NCI-H187 treated with DMSO at 0.1 percent for 48 hours (cell line): ENCODE data around the gene GJE1.

ENCODE experiments used
- DNase-seq: peaks from one replicate; lab custom pipeline; 2025; lab: John Stamatoyannopoulos, UW

Gene GJE1

DNA sequence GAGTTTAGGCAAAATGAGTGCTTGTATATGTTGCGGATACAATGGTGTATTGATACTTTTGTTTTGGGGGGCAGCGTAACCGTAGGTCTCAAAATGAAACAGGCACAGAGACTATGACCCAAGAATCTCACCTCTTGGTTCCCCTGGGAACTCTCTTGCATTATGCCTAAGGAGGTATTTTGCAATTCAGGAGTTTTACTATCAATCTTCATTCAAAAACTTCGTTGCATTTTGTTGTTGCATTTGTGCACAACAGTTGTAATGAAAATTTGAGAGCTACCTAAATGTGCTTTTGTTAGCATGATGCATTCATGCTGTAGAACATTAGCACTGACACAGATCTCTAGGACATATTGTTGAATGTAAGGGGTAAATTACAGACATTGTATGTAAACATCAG is 32.5 kb downstream of the GJE1 start:
- DNase-seq: no peak

DNA sequence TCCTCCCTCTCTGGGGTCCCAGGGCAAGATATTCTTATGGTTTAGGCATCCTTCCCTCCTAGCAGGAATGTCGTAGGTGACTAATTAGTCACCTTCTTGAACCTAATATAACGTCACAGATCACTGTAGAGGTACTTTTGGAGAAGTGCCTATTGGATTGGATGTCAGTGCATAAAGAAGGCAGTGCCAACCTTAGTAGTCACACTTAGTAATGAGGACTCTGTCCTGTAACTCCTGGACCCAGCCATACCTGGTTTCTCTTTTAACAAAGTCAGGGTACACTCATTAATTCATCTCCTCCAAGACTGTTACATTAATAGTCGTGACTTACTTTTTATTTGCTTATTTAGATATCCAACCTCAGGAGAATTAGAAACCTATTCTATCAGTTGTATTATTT is 34.3 kb downstream of the GJE1 start:
- DNase-seq: no peak

GRCh38 chr6:142167486-142167885 is 34.8 kb downstream of the GJE1 start:
- DNase-seq: no peak

DNA sequence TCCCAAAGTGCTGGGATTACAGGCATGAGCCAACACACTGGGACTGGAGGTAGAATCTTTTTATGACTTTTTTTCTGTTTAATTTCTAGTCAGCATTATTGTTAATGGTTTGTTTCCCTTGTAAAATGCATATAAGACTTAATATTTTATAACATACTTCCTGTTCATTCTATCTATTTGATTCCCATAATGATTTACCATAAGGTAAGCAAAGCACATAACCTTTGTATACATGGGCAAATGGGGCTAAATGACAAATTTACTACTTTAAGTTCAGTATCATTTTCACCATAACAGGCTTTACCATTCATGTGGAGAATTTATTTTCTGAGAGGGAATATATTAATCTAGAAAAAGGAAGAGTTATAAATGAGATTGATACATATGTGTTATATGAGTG is 38.6 kb downstream of the GJE1 start:
- DNase-seq: no peak

DNA sequence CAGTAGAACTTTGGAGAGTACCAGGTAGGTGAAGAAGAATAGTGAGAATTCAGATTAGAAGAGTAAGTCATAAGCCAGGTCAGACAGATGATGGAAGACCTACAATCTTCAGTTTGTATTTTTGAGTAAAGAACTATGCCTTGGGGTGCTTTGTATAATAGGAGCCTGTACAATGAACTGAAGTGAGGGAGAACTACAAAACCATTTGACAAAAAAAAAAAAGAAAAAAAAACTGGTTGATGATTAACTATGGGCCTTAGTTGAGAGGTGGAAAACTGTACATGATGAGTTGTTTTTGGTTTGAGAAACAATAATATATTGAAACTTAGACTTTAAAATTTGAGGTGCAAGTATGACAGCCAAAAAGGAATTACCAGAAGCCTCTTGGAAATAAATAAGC is 40.0 kb downstream of the GJE1 start:
- no peak for DNase-seq

DNA sequence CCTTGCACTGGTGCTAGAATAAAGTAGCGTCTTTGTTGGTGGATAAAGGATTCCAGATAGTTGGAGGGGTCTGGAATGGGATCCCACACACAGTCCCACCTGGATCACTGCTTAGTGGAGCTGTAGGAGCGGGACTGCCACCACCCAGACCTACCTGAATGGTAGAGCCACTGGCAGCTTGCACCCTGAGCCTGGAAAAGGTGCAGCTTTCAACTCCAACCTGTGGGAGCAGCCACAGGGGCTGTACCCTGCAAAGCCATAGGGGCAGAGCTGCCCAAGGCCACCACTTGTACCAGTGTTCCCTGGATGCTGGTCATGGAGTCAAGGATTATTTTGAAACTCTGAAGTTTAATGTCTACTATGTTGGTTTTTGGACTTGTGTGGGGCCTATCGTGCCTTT is 41.3 kb downstream of the GJE1 start:
- no peak for DNase-seq

DNA sequence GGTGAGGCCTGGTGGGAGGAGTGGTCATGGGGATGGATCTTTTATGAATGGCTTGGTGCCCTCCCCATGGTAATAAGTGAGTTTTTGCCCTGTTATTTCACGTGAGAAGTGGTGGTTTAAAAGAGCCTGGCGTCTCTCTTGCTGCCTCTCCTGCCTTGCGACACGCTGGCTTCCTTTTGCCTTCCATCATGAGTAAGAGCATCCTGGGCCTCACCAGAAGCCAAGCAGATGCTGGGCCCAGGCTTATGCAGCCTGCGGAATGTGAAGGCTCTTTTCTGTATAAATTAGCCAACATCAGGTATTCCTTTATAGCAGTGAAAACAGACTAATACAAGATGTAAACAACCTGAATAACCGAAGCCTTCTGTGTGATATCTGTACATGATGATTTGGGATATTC is 42.0 kb downstream of the GJE1 start:
- no peak for DNase-seq

- DNase-seq: no peak
Measured at GRCh38 chr6:142178129-142178528, 45.4 kb downstream of the GJE1 start.

DNA sequence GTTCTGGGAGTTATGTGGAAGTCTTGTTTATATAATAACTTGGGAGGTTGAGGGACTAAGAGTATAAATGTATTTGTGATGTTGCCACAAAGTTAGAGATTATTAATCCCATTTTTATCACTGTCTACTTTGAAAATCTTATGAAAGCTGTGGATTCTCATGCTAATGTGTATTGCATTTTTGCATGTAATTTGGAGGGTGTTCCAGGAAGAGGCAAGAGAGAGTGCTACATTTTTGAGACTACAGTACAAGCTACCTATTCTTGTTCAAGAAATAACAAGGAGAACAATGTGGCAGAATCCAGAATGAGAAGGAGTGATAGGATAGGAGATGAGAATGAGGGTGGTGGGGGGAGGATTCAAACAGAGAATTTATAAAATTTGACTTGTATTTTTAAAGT is 49.3 kb downstream of the GJE1 start:
- DNase-seq: no peak

GRCh38 chr6:142183351-142183750 is 50.6 kb downstream of the GJE1 start:
- DNase-seq: no peak

GRCh38 chr6:142184307-142184706 is 51.6 kb downstream of the GJE1 start:
- no peak for DNase-seq
